ENCODE results near the gene YPEL5. TPM values are rescaled to one million over a fixed set of nuclear protein-coding genes. Genes with fewer than 3 reads are reported as not detected.

The YPEL5 gene
- total RNA-seq = 44.6 and 56.4 TPM in 2 replicates

GRCh38 chr2:30146337-30147195 lies at the start of gene YPEL5:
Gene YPEL5 (plus strand): TSS chr2:30147007. CDS start chr2:30156652, 9,645 bp downstream.

Other genes with a start within 250 kb of the YPEL5 start
- gene ALK, start 225.4 kb upstream of the YPEL5 start, total RNA-seq = not detected in 2 replicates
- gene LBH, start 84.5 kb downstream of the YPEL5 start, total RNA-seq = 38.1 and 155 TPM in 2 replicates

Data from pericardium fibroblast (primary cell).